HCT116 (cell line): ENCODE data around the gene ZC3H6.

Experiments
- ATF3 ChIP-seq: IDR thresholded peaks from 2 replicates; pipeline ENCODE4 v1.6.1; 2012
- CEBPB ChIP-seq: IDR thresholded peaks from 2 replicates; pipeline ENCODE4 v1.6.1; 2012; ENCODE audit warnings: low read depth
- CTCF ChIP-seq, 3 experiments: fragments of 200-600 bp in 1 of 3; sonication (generic) in 1 of 3; IDR thresholded peaks in 2 of 3; conservative IDR thresholded peaks in 1 of 3; 2 replicates each; pipeline ENCODE4 v1.5.1; 2012 to 2017; ENCODE audit warnings: low read depth in 2 of 3, low read length in 2 of 3, antibody characterized with exemption in 1 of 3, borderline replicate concordance in 1 of 3, control low read depth in 1 of 3, mild to moderate bottlenecking in 1 of 3, mixed read lengths in 1 of 3, mixed run types in 1 of 3, moderate library complexity in 1 of 3; ENCODE audit not compliant: insufficient read depth in 1 of 3
- ELF1 ChIP-seq: IDR thresholded peaks from 2 replicates; pipeline ENCODE4 v1.6.1; 2012; ENCODE audit warnings: low read depth, borderline replicate concordance
- EZH2 ChIP-seq: fragments of 200-600 bp; sonication (generic); IDR thresholded peaks from 2 replicates; pipeline ENCODE4 v1.6.1; 2017; ENCODE audit warnings: antibody characterized with exemption, mixed run types
- EZH2phosphoT487 ChIP-seq: fragments of 200-600 bp; IDR thresholded peaks from 2 replicates; pipeline ENCODE4 v1.6.1; 2018; ENCODE audit warnings: antibody characterized with exemption, borderline replicate concordance
- POLR2A ChIP-seq: IDR thresholded peaks from 2 replicates; pipeline ENCODE4 v1.7.0; 2011; ENCODE audit warnings: borderline replicate concordance; ENCODE audit not compliant: insufficient read depth, insufficient read length; ENCODE audit errors: extremely low read depth
- POLR2AphosphoS5 ChIP-seq: IDR thresholded peaks from 2 replicates; pipeline ENCODE4 v1.6.1; 2011; ENCODE audit warnings: mild to moderate bottlenecking, low read depth, low read length, moderate library complexity
- RAD21 ChIP-seq: IDR thresholded peaks from 2 replicates; pipeline ENCODE4 v1.6.1; 2012; ENCODE audit warnings: low read depth, mild to moderate bottlenecking
- REST ChIP-seq: IDR thresholded peaks from 2 replicates; pipeline ENCODE4 v1.6.1; 2012; ENCODE audit warnings: low read depth
- SRF ChIP-seq: IDR thresholded peaks from 2 replicates; pipeline ENCODE4 v1.6.1; 2012; ENCODE audit warnings: low read depth
- TCF7L2 ChIP-seq: IDR thresholded peaks from 2 replicates; pipeline ENCODE4 v1.7.0; 2011; ENCODE audit warnings: borderline replicate concordance, inconsistent platforms; ENCODE audit not compliant: insufficient read depth, insufficient read length; ENCODE audit errors: extremely low read depth
- YY1 ChIP-seq: IDR thresholded peaks from 2 replicates; pipeline ENCODE4 v1.6.1; 2011; ENCODE audit warnings: low read length, low read depth, moderate library complexity, mild to moderate bottlenecking; ENCODE audit not compliant: insufficient replicate concordance; ENCODE audit errors: extremely low read depth
- ZBTB33 ChIP-seq: IDR thresholded peaks from 2 replicates; pipeline ENCODE4 v1.6.1; 2011; ENCODE audit warnings: mild to moderate bottlenecking, low read length, moderate library complexity; ENCODE audit not compliant: insufficient replicate concordance; ENCODE audit errors: extremely low read depth

GRCh38 chr2:112295407-112296078 is 20.1 kb downstream of the ZC3H6 start:
- TF ChIP-seq POLR2A (no peak), ELF1 (no peak), CTCF (IDR thresholded peaks at IDR 0.05 in 2 of 3, conservative IDR thresholded peaks at IDR 0.05 in 1 of 3; ENCODE audit: borderline replicate concordance in 1 of 3, insufficient read depth in 1 of 3, low read depth in 2 of 3, low read length in 2 of 3) (no peak), REST (no peak), TCF7L2 (no peak), EZH2 (no peak), RAD21 (no peak), SRF (no peak), YY1 (no peak), POLR2AphosphoS5 (no peak), EZH2phosphoT487 (no peak), ZBTB33 (no peak), ATF3 (no peak), CEBPB (no peak)
